Colonic mucosa (tissue), 4 donors: ENCODE data around the gene MBTD1. TPM values are rescaled to one million over a fixed set of nuclear protein-coding genes. Genes with fewer than 3 reads are reported as not detected.
"Not testable (repeated sequence)": the region's sequence is repeated elsewhere in the genome, so short reads cannot be mapped to it uniquely, and the experiment has no call there.

Experiments
- DNase-seq: peaks from one replicate; pipeline ENCODE4 v3.0.0-alpha.2; 2020
- H3K27ac ChIP-seq: fragments of 200-600 bp; one replicate; pipeline ENCODE4 v1.8.0; 2021
- H3K27me3 ChIP-seq: fragments of 200-600 bp; one replicate; pipeline ENCODE4 v1.8.0; 2021
- H3K36me3 ChIP-seq: fragments of 200-600 bp; one replicate; pipeline ENCODE4 v1.8.0; 2021
- H3K4me1 ChIP-seq: fragments of 200-600 bp; one replicate; pipeline ENCODE4 v1.8.0; 2021; ENCODE audit warnings: mild to moderate bottlenecking
- H3K4me3 ChIP-seq: fragments of 200-600 bp; one replicate; pipeline ENCODE4 v1.8.0; 2021
- H3K9ac ChIP-seq, 2 donors: one replicate each; pipeline ENCODE4 v1.7.0; 2013; ENCODE audit warnings: control low read depth in 2 of 2, low read depth in 2 of 2, low read length in 2 of 2
- H3K9me3 ChIP-seq: fragments of 200-600 bp; one replicate; pipeline ENCODE4 v1.8.0; 2021
- intact Hi-C: fragments of 100-400 bp; cut with DNase I; formaldehyde crosslinking; loops from one replicate; pipeline ENCODE4 v1.14.1; 2022
- total RNA-seq, 2 donors: library from RNA; stranded (reverse); fragmentation: NEBNext Ultra II Directional in 1 of 2; extraction: Animal tissue kit (Norgen Biotek cat#: 25700) in 1 of 2; gene quantifications; one replicate each; pipeline ENCODE4 v1.2.1, GENCODE V29; 2021
- TF ChIP-seq, protein P1 (sequence below): fragments of 200-600 bp; IDR thresholded peaks from one replicate; pipeline ENCODE4 v1.8.0; 2022; ENCODE audit warnings: antibody characterized with exemption, mild to moderate bottlenecking
- donor health status: healthy.
- donor health status: DM: no; HTN: no; CAD: no.
- donor health status: DM: no; HTN: no; CAD: no.

The MBTD1 gene
- total RNA-seq, 2 donors from 2014 or later: 11.3 to 14.9 TPM

DNA sequence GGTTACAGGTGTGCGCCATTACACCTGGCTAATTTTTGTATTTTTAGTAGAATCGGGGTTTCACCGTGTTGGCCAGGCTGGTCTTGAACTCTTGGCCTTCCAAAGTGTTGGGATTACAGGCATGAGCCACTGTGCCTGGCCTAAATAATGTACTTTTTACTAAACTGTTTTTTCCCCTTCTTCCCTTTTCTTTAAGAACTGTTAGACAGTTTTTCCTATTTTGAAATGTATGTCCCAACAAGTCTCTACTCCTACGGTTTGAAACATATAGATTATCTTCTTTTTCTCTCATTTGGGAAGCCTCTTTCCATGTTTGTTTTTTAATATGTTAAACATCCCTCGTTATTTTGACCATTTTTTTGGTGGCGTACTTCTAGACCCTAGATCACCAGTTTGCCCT lies 10.1 kb upstream of the MBTD1 start:
- Histone ChIP-seq H3K9me3 (no peaks in the 10 kb centered on the region), H3K4me3 (no peak overlapping the region), H3K27ac (no peak overlapping the region), H3K27me3 (no peaks in the 10 kb centered on the region), H3K4me1 (no peaks in the 10 kb centered on the region), H3K9ac (no peak overlapping the region), H3K36me3 (no peaks in the 10 kb centered on the region)
- TF ChIP-seq, protein P1, sequence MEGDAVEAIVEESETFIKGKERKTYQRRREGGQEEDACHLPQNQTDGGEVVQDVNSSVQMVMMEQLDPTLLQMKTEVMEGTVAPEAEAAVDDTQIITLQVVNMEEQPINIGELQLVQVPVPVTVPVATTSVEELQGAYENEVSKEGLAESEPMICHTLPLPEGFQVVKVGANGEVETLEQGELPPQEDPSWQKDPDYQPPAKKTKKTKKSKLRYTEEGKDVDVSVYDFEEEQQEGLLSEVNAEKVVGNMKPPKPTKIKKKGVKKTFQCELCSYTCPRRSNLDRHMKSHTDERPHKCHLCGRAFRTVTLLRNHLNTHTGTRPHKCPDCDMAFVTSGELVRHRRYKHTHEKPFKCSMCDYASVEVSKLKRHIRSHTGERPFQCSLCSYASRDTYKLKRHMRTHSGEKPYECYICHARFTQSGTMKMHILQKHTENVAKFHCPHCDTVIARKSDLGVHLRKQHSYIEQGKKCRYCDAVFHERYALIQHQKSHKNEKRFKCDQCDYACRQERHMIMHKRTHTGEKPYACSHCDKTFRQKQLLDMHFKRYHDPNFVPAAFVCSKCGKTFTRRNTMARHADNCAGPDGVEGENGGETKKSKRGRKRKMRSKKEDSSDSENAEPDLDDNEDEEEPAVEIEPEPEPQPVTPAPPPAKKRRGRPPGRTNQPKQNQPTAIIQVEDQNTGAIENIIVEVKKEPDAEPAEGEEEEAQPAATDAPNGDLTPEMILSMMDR: no peak
- DNase-seq: no peak
- intact Hi-C loops: no loop called here

DNA sequence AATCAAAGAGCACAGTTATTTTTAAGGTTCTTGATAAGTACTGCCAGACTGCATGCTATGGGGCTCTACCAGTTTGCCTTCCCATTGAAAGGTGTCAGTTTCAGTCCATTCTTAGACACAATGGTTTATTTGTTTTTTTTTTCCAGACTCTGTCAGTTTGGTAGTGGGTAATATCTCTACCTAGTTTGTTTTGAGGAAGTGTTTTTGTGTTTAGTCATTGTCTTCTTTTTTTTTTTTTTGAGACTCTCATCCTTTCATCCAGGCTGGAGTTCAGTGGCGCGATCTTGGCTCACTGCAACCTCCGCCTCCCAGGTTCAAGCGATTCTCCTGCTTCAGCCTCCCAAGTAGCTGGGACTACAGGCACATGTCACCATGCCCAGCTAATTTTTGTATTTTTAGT lies 4.6 kb upstream of the MBTD1 start:
- not testable (repeated sequence) for H3K36me3 ChIP-seq, H3K9me3 ChIP-seq

DNA sequence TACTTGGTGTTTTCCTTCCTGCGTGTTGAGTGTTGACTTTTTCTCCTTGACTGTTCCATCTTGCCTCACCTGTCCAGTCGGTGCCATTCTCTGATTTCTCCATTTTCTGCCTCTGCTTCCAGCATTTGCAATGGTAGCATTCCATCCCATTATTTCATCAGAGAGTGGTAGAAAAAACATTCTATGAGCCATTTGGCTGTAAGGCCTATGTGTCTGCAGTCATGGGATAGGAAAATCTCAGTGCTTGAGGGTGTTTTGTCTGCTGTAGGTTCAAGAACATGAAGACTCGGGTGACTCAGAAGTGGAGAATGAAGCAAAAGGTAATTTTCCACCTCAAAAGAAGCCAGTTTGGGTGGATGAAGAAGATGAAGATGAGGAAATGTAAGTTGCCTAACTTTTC lies 3.2 kb upstream of the MBTD1 start:
- intact Hi-C loops: no loop called here
- no peak overlapping the region for H3K27ac ChIP-seq
- H3K4me3 ChIP-seq: no peak overlapping the region
- no peaks in the 10 kb centered on the region for H3K36me3 ChIP-seq
- TF ChIP-seq, protein P1: no peak
- H3K4me1 ChIP-seq: peaks cover 8% of the 10 kb centered on the region
- no peak overlapping the region for H3K9ac ChIP-seq
- no peak for DNase-seq
- H3K27me3 ChIP-seq: no peaks in the 10 kb centered on the region
- no peaks in the 10 kb centered on the region for H3K9me3 ChIP-seq

More for the DNA sequence above, 4.6 kb upstream of the MBTD1 start:
- H3K9ac ChIP-seq, intact Hi-C loops, DNase-seq, H3K27me3 ChIP-seq, H3K27ac ChIP-seq, H3K4me3 ChIP-seq, H3K4me1 ChIP-seq: not testable (repeated sequence)

DNA sequence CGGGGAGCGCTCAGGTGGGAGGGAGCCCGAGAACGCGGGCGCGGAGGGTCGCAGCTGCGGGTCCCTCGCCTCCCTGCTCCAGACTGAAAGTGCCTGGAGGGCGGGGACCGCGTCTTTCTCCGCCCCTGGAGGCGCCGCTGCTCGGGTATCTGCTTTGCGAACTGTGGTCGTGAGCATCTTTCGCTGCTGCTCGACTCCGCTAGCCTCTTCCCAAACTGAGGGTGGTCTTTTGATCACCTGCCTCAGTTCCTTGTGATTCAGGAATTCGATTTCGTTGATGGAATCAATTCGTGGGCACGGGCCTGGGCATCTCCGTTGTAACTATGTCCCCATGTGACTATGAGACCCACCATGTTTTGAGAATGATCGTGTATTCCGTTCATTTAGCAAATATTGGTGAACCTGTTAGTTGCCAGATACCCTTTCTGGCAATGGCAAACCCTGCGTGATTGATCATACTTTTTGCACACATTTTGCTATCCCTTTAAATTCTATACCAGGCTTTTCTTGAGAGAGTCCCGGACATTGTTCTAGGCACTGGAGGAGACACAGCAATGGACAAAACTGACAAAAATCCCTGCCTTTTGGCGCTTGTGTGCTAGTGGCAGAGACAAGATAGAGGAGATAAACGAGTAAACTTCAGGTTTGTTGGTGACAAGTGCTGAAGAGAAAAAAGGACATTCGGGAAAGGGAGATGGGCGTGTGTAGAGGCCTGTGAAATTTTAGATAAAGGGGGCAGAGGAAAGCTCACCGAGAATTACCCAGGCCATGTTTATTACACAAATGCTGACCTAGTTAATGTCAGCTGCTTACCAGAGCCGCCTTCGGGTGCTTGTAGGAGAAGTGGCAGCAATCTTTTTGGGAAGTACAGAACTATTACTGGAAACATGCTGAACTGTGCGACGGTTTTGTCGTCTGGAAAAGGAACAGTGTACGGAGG lies 1.4 kb upstream of the MBTD1 start:
- H3K27ac ChIP-seq: peak overlapping the region; percentile 79
- TF ChIP-seq, protein P1: no peak
- peaks cover 14% of the 10 kb centered on the region for H3K4me1 ChIP-seq
- H3K9me3 ChIP-seq: no peaks in the 10 kb centered on the region
- no peaks in the 10 kb centered on the region for H3K36me3 ChIP-seq
- no peaks in the 10 kb centered on the region for H3K27me3 ChIP-seq
- intact Hi-C loops: no loop called here
- DNase-seq: peak; percentile 23
- H3K4me3 ChIP-seq: peak overlapping the region; percentile 54
- H3K9ac ChIP-seq: peak overlapping the region; percentile 88 to 93

DNA sequence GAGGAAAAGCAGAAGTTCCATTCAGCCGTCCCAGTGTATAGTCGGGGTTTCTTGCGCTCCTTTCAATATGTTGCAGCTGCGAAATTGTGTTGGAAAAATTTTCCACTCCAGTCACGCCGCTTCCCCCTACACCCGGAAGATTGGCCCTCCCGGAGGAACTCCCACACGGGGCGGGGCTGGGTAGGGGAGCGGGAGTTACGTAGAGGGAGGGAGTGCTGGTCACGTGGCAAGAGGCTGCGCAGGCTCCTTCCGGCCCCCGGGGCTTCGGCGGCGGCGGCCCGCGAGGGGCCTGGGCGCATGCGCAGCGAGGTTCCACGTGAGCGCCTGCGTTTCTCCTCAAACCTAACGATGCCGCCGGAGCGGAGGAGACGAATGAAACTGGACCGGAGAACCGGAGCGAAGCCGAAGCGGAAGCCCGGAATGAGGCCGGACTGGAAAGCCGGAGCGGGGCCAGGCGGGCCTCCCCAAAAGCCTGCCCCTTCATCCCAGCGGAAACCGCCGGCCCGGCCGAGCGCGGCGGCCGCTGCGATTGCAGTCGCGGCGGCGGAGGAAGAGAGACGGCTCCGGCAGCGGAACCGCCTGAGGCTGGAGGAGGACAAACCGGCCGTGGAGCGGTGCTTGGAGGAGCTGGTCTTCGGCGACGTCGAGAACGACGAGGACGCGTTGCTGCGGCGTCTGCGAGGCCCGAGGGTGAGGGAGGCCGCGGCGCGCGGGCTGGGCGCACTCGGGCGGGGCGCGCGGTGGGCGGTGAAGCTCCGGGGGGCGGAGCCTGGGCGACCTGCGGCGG lies 581 bp upstream of the MBTD1 start, which contains the start of gene UTP18:
Gene UTP18 (plus strand): TSS at position 310 of the 787 bp plus-strand sequence. CDS start 39 bp downstream, at position 349.
- peak within 1 kb of the TSS; percentile 88 to 93 for H3K9ac ChIP-seq
- peaks cover 18% of the 10 kb centered on the region for H3K4me1 ChIP-seq
- H3K9me3 ChIP-seq: no peaks in the 10 kb centered on the region
- TF ChIP-seq, protein P1: no peak
- H3K4me3 ChIP-seq: peak within 1 kb of the TSS; percentile 54
- no peaks in the 10 kb centered on the region for H3K36me3 ChIP-seq
- intact Hi-C loops: no loop called here
- peak within 1 kb of the TSS; percentile 79 for H3K27ac ChIP-seq
- no peaks in the 10 kb centered on the region for H3K27me3 ChIP-seq
- DNase-seq: peak; percentile 97
